Astrocyte of the cerebellum (primary cell): Measurements from ENCODE around the gene CFAP46.

Experiments
- DNase-seq: peaks from one replicate; pipeline ENCODE4 v3.0.0-alpha.2; 2011; ENCODE audit warnings: low read depth
- H3K4me3 ChIP-seq: 2 replicates; pipeline ENCODE4 v1.5.1; 2011; ENCODE audit warnings: mild to moderate bottlenecking, low read depth, low read length, moderate library complexity
- CTCF ChIP-seq: IDR thresholded peaks from 2 replicates; pipeline ENCODE4 v1.5.1; 2012; ENCODE audit warnings: low read length, low read depth, moderate library complexity, mild to moderate bottlenecking; ENCODE audit errors: missing control alignments
- in situ Hi-C: cut with HindIII; loops from 2 replicates; pipeline ENCODE4 v1.10.0; 2017; ENCODE audit warnings: low sequenced_read_pairs

Gene CFAP46

DNA sequence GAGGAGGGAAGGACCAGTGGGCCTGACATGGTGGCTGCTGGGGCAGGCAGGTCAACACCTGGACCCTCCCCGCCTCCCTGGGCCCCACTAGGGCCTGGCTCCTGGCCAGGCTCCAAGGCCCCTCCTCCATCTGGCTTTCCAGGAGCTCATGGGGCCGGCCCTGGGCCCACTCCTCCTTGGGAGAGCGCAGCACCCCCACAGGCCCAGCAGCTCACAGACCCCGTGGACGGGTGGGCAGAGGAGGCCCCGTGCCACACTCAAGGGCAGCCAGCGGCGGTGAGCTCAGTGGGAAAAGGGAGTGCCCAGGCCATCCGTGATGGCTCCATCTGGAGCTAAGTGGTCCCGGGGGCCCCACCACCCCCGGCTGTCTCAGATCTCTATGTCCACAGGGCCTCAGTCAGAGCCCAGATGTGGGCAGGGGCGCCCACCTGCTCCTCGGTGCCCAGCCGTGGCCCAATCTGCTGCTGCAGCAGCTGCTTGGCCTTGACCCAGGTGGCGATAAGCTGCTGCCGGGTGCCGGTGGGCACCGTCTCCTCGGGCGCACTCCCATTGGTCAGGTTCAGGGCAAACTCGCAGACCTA is 32.8 kb downstream of the CFAP46 start:
- H3K4me3 ChIP-seq: no peak overlapping the region
- DNase-seq: no peak
- no peak for TF ChIP-seq CTCF
- in situ Hi-C loops: no loop called here

DNA sequence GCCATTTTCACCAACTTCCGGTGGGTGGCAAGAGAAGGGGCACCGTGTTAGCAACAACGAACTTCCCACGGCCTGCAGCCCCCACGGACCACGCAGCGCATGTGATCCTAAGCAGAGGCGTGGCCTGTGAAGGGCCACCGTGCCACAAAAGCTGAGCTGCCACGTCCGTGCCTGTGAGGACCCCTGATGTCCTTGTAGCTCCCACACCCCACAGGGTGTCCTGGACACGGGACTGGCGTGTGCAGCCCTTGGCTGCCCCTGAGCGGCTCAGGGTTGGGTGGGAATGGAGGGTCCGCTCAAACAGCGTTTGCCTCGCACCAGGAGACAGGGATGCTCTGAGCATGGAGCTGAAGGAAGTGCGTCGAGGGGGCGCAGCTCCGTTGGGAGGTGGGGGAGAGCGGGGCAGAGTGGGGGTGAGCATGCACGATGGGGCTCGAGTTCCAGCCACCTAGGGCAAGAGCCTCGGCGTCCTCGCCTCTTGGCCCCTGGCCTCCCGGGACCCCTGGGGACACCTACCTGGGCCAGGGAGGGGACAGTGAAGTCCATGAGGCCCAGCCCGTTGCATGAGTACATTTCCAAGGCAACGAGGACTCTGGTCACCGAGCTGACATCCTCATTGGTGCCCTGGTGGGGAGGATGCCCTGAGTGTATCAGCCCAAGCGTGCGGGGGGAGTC is 33.6 kb downstream of the CFAP46 start:
- in situ Hi-C loops: no loop called here
- no peak for DNase-seq
- no peak for TF ChIP-seq CTCF
- no peak overlapping the region for H3K4me3 ChIP-seq

DNA sequence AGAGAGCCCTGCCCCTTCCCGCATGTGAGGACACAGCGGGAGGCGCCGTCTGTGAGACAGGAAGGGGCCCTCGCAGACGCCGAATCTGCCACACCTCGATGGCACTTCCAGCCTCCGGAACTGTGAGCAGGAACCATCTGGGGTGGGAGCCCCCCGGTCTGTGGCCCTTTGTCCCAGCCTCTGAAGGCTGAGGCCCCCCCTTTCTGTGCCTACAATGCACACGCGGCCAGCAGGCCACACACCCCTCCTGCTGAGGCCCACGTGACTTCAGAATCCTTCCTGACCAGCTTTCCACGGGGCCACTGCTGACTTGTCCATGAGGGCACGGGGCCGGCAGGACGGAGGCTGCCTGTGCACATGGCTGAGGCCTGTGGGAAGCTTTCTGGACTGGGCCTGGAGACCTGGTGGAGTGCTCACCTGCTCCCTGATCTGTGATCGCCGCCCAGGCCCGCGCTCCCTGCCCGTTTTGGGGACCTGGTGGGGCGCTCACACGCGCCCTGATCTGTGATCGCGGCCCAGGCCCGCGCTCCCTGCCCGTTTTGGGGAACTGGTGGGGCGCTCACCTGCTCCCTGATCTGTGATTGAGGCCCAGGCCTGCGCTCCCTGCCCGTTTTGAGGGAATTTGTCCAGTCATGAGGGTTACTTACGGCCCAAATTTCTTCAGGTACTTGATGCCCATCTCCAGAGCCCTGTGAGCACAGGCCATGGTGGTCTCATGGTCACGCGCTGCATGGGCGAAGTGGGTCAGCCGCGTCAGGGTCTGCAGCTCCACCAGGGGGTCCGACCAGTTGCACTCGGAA is 34.3 kb downstream of the CFAP46 start:
- in situ Hi-C loops: no loop called here

GRCh38 chr10:132906836-132907235 is 35.5 kb downstream of the CFAP46 start:
- H3K4me3 ChIP-seq: no peak overlapping the region
- TF ChIP-seq CTCF: no peak
- in situ Hi-C loops: no loop called here
- no peak for DNase-seq

More for the DNA sequence above, 34.3 kb downstream of the CFAP46 start:
- no peak for DNase-seq
- TF ChIP-seq CTCF: no peak
- H3K4me3 ChIP-seq: no peak overlapping the region

DNA sequence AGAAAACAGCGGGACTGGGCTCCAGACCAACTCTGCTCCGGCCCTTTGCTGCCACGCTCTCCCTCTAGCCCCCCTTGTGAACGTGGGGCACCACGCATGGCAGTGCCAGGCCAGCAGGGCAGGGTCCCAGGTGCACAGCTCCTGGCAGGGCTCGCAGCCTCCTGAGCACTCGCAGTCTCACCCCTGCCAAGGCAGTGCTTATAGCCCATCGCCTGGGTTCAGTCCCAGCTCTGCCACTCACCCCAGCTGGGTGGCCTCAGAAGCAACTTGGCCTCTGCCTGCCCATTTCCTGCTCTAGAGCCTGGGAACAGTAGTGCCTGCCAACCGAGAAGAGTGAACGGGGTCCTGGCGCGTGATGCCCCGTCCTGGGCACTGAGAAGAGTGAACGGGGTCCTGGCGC is 36.3 kb downstream of the CFAP46 start:
- in situ Hi-C loops: no loop called here
- H3K4me3 ChIP-seq: no peak overlapping the region
- DNase-seq: no peak
- no peak for TF ChIP-seq CTCF

GRCh38 chr10:132905661-132906060 is 36.7 kb downstream of the CFAP46 start:
- in situ Hi-C loops: no loop called here
- no peak overlapping the region for H3K4me3 ChIP-seq
- no peak for DNase-seq
- no peak for TF ChIP-seq CTCF
